Fibroblast of villous mesenchyme (primary cell): ENCODE data around the gene REC114. TPM values are rescaled to one million over a fixed set of nuclear protein-coding genes. Genes with fewer than 3 reads are reported as not detected.
"Not testable (repeated sequence)": the region's sequence is repeated elsewhere in the genome, so short reads cannot be mapped to it uniquely, and the experiment has no call there.

ENCODE experiments used
- DNase-seq: peaks from one replicate; pipeline ENCODE4 v3.0.0-alpha.2; 2010; ENCODE audit warnings: low read depth
- H3K4me3 ChIP-seq: 2 replicates; pipeline ENCODE4 v1.5.1; 2011; ENCODE audit warnings: low read depth, mild to moderate bottlenecking, low read length
- total RNA-seq: library from RNA; depleted of rRNA; stranded (reverse); fragments of >200 nt; gene quantifications from 2 replicates; pipeline ENCODE4 v1.2.3, GENCODE V29; 2012
- TF ChIP-seq, protein P1 (sequence below): IDR thresholded peaks from 2 replicates; pipeline ENCODE4 v1.5.1; 2012; ENCODE audit warnings: low read depth, mild to moderate bottlenecking, low read length; ENCODE audit not compliant: insufficient read depth

REC114 gene
- total RNA-seq, 1 donor, result not detected

DNA sequence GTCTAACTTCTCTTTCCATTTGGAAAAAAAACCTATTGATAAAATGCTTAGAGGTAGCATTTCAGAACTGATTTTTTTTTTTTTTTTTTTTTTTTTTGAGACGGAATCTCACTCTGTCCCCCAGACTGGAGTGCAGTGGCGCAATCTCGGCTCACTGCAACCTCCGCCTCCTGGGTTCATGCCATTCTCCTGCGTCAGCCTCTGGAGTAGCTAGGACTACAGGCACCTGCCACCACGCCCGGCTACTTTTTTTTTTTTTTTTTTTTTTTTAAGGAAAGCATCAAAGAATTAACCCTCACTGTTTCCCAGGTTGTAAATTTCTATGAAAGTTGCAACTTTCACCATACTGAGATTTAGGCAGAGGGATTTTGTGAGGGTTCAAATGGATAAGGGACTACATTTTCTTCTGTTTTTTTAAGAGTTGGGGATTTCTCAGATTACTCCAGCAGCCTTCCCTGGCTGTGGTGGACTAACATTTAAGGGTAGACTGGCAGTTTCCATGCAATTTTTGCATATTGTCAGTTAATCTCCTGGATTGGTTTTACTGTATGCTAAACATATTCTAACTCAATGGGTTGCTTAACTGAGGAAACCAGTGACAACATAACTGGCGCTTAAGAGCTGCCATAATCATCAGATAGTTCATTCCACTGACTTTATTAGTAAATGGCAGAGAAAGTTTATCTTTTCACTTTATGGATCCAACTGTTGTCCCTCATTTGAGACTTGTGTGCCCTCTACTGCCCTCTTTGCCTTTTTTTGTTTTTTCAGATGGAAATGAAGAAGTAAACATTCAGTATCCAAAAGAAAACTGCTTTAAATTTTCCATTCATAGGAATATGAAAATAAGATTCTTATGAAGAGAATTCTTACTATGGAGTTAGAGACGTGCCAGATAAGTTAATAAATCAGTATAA lies 96.5 kb downstream of the REC114 start:
- peak; percentile 7 for DNase-seq
- H3K4me3 ChIP-seq, result no peak overlapping the region
- TF ChIP-seq, protein P1, sequence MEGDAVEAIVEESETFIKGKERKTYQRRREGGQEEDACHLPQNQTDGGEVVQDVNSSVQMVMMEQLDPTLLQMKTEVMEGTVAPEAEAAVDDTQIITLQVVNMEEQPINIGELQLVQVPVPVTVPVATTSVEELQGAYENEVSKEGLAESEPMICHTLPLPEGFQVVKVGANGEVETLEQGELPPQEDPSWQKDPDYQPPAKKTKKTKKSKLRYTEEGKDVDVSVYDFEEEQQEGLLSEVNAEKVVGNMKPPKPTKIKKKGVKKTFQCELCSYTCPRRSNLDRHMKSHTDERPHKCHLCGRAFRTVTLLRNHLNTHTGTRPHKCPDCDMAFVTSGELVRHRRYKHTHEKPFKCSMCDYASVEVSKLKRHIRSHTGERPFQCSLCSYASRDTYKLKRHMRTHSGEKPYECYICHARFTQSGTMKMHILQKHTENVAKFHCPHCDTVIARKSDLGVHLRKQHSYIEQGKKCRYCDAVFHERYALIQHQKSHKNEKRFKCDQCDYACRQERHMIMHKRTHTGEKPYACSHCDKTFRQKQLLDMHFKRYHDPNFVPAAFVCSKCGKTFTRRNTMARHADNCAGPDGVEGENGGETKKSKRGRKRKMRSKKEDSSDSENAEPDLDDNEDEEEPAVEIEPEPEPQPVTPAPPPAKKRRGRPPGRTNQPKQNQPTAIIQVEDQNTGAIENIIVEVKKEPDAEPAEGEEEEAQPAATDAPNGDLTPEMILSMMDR, result no peak

DNA sequence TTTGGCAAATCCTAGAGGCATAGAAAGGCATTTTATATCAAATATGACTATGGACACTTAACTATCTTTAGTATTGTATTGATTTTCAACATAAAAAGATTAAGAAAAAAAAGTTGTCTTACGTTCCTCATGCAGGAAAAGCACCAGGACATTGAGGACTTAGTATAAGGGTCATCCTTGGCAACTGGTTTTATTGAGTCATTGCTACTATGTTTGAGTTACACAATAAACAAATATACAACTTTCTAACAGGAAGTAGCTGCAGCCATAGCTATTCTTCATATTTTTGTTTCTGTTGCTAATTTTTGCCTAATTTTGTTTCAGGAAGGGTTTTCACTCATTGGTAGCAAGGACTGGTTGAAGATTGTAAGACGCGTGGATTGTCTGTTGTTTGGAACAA lies 97.2 kb downstream of the REC114 start:
- TF ChIP-seq, protein P1, result no peak
- DNase-seq, result peak; percentile 6
- no peak overlapping the region for H3K4me3 ChIP-seq

DNA sequence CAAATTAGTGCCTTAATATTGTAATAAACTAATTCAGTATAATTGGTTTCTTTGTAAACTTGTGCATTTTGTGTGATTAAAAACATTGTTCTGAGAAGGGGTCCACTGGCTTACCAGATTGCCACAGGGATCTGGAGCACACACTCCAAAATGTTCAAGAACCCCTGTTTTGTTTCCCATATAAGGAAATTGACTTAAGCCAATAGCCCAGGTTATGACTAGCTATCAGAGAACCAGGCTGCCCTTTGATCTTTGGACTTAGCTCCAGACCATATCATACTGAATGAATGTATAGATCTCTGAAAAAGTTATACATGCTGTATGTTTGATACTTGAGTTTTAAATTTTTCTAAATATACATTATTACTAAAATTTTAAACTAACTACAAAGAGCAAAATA lies 98.5 kb downstream of the REC114 start:
- H3K4me3 ChIP-seq, result no peak overlapping the region
- TF ChIP-seq, protein P1, result no peak
- DNase-seq, result no peak

DNA sequence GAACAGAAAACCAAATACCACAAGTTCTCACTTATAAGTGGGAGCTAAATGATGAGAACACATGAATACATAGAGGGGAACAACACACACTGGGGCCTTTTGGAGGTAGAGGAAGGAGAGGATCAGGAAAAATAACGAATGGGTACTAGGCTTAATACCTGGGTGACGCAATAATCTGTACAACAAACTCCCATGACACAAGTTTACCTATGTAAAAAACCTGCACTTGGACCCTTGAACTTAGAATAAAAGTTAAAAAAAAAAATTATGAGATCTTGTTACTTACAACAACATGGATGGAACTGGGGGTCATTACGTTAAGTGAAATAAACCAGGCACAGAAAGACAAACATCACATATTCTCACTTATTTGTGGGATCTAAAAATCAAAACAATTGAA lies 106.0 kb downstream of the REC114 start:
- DNase-seq, H3K4me3 ChIP-seq: not testable (repeated sequence)

DNA sequence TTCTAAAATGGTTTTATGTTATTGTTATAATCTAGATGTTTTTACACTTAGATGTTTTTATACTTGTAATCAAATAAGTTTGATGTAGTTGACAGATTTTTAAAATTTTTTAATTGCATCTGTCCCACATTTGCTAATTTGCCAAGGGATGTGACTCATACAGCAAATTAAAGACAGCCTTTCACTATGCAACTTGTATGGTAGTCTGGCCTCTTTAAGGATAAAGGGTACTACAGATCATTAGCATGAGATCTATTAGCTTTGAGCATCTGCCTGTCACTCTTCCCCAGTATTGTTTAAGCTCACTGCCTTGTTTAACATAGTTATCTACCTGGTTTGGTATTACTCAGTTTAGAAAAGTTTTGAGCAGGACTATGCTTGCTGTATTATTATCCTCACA lies 107.2 kb downstream of the REC114 start:
- TF ChIP-seq, protein P1, result no peak
- no peak for DNase-seq
- H3K4me3 ChIP-seq, result no peak overlapping the region

DNA sequence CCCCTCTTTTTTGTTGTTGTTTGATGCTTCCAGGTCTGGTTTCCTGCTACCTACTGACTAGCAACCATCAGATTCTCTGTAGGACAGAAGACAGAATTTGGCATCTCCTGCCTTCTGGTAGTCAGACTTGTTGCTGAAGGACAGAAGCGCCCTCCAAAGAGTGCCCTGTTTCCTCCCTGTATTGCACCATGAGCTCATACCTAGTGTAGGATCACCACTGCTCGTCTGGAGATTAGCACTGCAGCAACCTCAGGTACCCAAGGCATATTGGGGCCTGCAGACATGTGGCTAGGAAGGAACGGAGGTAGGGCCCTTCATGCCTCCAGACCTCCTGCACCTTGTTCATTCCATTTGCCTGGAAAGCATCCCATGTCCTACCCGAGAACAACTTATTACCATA lies 112.1 kb downstream of the REC114 start:
- DNase-seq, result no peak
- TF ChIP-seq, protein P1, result no peak
- no peak overlapping the region for H3K4me3 ChIP-seq

DNA sequence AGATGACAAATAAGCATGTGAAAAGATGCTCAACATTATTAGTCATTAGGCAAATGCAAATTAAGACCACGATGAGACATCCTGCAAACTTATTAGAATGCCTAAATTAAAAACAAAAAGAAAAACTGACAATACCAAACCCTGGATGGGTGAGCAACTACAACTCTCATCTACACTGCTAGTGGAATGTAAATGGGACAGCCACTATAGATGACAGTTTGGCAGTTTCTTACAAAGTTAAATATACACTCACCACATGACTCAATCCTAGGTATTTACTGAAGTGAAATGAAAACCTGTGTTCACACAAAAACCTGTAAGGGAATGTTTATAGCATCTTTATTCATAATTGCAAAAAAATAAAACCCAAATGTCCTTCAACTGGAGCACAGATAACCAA lies 115.6 kb downstream of the REC114 start:
- TF ChIP-seq, protein P1, result no peak
- no peak overlapping the region for H3K4me3 ChIP-seq
- DNase-seq, result no peak
